HG02759 (cell line): Measurements from ENCODE around the gene CABP7.

ENCODE experiments used
- ATAC-seq: cut with Tn5 transposase; IDR thresholded peaks from one replicate; pipeline ENCODE4 v1.9.1; 2021; ENCODE audit warnings: mild to moderate bottlenecking, moderate library complexity; ENCODE audit not compliant: unreplicated experiment

Gene CABP7

DNA sequence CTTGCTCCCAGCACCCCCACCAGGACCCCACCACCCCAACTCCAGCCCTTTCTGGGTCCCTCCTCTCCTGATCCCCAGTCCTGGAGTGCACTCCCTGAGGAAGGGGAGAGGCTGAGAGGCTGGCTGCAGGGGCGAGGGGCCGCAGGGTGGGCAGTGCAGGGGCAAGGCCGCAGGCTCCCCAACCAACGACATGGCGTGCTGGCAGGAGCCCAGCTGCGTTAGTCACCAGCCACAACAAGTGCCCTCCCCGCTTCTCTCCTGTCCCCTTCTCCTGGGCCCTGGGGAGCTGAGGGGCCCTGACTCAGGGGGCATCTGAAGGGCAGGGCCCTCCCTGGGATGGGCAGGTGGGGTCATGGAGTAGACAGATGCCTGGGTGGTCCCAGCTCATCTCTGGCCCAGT lies 2.3 kb downstream of the CABP7 start:
- no peak for ATAC-seq

DNA sequence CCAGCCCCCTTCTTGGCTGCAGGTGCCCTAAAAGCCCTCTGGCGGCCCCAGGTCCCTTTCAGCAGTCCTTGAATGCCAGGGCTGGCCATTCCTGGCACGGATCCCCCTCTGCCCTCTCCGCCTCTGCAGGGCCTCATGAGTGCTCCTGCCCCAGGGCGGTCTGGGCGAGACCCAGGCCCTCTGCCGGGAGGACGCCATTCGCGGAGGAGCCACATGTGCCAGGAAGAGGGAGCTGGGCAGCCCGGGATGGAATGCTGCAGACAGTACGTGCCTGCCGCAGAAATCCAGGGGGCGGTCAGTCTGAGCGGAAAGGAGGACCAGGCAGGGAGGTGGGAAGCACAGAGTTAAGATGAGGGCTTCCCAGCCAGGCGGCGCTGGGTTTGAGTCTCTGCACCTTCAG lies 2.8 kb downstream of the CABP7 start:
- ATAC-seq: no peak

- ATAC-seq: no peak
Observed at GRCh38 chr22:29723766-29724165, 4.0 kb downstream of the CABP7 start.

DNA sequence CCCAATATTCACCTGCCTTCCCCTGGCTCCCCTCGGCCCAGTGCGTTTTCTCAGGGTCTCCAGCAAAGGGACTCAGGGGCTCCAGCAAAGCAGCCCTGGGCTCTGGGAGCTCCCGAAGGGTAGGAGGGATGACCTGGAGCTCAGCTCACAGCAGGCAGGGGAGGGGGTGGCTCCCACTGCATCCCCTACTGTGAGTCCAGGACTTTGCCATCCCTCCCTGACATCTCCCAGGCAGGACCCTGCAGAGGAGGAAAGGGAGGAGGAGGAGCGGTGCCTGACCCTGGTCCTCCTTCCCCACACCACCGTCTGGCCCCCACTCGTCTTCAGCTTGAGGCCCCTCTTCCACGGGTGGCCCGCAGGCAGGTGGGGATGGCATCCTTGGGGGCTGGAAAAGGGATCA lies 5.0 kb downstream of the CABP7 start:
- ATAC-seq: no peak

- no peak for ATAC-seq
Observed at GRCh38 chr22:29726106-29726505, 6.3 kb downstream of the CABP7 start.

DNA sequence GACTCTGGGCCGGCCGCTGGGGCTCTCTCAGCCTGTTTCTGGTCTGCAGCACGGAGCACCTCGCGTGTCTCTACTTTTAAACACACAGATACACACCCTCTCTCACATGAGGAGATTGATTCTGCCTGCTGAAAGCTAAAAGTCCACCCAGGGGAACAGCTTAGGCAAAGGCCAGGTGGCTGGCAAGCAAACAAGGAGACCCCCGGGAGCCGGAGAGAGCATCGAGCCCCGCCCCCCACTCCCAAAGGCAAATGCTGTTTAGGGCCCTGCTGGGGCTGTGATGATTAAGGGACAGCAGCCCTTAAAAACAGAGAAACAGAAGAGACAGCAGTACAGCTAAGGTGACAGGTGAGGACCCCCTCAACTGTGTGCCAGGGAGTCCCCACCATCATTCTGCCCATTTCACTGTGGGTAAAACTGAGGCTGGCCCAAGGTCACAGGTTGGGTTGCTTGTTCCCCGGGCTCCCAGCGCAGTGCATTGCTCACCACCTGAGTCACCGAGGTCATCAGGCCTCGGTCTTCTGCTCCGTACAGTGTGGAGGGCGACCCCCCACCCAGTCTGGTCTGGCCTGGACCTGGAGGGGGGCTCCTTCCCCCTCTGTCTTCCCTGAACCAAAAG lies 6.8 kb downstream of the CABP7 start:
- no peak for ATAC-seq

DNA sequence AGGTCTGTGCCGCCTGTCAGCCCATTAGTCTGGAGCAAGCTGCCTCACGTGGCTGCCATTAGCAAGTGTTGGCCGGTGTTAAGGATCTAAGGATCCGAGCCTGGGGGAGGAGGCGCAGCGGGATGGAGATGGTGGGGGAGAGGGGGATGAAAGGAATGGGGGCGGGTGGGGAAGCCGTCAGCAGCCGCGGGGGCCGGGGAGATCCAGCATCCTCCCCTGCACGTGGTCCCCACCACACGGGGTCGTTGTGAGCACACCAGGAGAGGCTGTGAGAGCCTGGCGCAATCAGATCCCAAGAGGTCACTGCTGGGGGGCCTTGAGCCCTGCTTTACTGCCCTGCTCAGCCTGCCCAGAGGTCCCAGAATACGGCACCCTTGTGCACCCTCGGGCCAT lies 7.3 kb downstream of the CABP7 start:
- no peak for ATAC-seq

GRCh38 chr22:29729161-29729560 lies 9.4 kb downstream of the CABP7 start:
- ATAC-seq: no peak

GRCh38 chr22:29731058-29731850 lies 11.5 kb downstream of the CABP7 start:
- ATAC-seq: no peak

DNA sequence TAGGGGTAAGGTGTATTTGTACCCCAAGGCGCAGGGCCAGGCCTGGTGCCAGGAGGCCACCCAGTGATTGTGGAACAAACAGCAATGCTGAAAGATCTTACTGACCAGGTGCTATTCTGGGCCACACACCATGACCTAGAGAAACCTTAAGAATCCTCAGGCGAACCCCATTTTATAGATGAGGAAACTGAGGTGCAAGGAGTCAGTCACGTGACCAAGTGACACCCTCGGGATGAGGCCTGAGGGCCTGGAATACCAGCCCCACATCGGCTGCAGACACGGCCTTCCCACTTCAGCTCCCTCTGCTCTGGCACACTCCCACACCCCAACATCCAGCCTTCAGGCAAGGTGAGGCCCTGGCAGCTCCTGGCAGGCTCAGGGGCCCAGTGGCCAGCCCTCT lies 13.1 kb downstream of the CABP7 start:
- ATAC-seq: no peak

DNA sequence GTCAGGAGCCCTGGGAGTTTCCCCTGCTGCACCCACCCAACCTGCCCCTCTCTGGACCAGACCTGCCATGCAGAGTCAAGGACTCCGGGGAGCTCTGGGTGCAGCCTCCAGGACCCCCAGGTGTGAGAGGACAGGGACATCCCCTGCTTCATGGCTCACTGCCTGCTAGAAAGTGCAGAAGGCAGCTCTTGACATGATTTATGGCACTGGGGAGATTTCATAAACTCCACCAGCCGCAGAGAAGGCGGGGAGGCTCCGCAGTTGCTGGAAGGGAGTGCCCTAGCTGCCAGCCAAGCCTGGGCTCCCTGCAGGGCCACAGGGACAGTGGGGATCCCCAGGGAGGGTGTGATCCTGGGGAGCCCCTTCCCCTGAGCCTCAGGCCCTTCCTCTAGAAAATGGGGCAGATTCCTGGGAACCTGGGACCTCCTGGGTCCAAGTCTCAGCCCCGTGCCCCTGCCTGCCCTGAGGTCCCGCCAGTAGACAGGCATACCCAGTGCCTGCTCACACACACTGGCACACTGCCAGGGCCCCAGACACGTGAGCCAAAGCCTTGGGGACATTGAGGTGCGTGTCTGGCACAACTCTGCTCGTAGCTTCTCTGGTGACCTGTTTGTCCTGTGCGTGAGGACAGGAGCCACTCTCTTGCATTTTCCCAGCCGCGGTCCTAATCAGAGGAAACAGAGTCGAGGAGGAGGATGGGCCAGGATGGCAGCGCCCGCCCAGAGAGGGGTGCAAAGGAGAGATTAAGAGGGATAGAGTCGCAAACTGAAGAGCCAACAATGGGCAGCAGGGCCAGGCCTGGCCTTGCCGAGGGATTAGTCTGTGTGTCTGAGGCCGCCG lies 13.8 kb downstream of the CABP7 start:
- no peak for ATAC-seq

DNA sequence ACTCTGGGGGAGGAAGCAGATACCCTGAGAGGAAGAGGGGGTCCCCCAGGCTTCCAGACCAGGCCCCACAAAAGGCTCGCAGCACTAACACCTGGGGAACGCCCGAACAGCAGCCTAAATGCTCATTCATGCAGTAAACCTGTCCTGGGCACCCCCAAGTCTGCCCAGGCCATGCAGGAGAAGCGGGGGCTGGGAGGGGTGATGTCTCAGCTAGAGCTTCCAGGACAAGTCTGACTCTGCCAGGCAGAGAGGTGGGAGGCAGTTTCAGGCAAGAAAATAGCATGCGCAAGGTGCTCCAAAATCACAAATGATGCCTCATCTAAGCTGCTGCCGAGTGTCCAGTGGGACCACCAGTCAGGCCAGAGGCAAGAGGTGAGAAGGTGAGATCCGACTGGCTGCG lies 14.6 kb downstream of the CABP7 start:
- ATAC-seq: no peak

DNA sequence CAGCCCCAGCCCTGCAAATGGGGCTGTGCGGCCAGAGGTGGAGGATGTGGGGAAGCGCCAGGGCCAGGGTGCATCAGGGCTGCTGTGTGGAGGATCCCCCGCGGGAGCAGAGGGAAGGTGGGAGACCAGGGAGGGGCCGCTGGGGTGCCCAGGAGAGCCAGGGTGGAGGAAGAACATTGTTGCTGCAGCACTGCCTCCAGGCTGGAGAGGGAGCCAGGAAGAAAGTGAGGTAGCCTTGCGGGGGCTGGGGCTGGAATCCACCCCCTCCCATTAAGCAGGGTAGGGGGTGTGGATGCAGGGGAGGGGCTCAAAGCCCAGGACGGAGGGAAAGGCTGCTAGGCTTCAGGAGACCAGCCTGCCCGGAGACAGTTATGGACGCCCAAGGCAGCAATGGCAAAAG lies 15.0 kb downstream of the CABP7 start:
- ATAC-seq: no peak

- ATAC-seq: no peak
Observed at GRCh38 chr22:29735416-29735815, 15.6 kb downstream of the CABP7 start.

DNA sequence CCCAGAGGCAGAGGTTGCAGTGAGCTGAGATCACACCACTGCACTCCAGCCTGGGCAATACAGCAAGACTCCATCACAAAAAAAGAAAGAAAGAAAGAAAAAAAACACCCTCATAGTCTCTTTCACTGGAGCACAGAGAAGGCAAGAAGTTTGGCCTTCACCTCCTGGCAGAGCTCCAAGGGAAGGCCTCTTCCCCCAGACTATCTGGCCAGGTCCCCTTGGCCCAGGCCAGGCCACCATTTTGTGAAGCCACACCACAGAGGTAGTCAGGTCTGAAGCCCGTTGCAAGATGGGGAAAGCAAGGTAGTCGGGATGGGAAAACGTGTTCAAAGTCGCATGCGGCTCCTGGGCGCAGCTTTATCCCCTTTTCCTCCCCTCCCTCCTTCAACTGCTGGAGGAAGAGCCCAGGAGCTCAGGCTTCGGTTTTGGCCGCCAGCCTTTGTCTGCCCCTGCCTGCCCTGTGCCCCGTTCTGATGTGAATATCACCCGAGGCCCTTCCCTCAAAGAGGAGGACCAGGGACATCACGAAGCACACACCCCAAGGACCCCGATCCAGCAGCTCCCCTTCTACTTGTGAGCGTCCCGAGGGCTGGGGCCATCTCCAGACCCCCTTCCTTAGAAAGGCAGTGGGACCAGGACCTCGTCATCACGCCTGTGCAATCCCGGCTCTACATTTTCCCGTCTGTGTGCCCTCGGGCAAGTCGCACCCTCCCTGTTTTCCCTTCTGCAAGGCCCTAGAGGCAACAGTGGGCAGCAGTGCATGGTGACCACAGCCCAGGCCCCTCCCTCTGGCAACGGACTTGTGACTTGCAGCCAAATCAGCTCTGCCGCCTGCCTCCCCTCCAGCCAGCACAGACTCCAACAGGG lies 17.7 kb downstream of the CABP7 start:
- ATAC-seq: no peak

DNA sequence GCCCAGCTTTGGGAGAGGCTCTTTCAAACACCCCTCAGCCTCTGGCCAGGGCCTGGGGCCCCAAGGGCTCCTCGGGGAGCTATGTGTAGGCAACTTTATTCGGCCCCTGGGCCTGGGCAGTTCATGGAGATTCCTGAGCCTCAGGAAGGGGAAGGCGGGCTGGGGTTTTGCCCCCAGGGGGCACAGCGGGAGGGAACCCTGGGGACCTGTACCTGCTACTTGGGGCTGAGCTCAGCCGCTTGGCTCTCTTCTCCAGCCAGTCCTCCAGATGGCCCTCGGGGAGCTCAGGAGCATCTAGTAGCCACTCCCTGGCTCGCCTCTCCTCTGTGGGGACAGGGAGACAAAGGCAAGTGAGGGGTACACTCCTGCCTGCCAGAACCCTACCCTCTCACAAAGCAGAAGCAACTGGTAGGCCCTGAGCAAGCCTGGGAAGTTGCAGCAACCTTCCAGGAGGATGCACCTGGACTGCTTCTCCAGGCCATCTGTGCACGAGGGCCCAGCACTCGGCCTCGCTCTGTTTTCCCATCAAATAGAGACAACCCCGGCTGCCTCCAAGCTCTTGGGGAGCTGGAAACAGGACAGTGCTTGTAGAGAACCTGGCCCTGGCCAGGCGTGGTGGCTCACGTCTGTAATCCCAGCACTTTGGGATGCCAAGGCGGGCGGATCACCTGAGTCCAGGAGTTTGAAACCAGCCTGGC lies 18.5 kb downstream of the CABP7 start:
- no peak for ATAC-seq

DNA sequence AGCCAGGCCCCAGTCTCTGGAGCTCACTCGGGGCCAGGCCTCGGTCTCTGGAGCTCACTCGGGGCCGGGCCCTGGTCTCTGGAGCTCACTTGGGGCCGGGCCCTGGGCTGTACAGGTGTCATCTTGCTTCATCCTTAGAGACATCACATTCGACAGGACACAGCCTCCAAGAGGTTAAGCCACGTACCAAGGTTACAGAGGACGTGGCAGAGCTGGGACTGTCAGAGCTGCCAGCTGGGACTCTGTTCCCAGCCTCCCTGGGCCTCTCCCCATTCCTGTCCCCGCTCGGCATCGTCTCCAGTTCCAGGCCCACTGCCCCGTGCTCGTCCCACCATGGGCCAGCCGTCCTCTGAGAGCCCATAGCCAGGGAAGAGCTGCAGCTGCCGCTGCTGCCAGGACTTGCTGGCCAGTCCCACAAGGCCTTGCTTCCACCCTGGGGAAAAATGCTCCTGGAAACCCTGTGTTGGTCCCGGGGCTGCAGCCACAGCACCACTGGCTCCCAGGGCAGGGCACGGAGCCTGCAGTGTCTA lies 19.6 kb downstream of the CABP7 start:
- ATAC-seq: no peak

DNA sequence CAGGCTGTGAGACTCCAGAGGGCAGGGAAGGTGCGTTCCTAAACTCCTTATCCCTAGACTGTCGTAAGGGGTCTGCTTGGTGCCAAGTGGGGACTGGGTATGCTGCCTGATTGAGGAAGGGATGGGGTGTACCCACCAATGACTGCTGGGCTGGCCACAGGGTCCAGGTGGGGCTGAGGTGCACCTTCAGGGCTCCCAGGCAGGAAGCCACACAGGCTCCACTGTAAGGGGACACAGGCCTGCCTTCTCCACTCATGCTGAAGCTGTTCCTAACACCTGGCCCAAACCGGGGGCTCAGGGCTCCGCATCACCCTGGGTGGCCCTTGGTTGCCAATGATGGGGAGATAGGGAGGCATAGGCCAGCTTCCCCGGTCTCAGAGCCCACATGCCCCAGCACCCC lies 20.4 kb downstream of the CABP7 start:
- no peak for ATAC-seq

DNA sequence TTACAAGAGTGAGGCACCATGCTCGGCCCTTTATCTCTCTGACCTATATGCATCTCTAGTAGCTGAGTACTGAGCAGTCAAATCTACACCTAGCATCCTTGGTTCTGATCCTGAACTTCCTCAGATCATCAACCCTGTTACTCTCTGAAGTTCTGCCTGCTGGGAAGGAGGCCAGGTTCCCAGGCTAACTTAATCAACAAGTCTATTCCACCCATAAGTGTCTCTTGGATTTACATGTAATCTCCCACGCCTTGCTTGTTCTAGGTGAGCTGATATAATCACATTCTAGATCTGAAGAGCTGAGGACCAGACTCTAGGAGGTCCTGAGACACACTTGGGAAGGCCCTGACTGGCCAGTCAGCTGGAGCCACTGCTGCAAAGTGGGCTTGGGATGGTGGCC lies 22.1 kb downstream of the CABP7 start:
- ATAC-seq: no peak

GRCh38 chr22:29742326-29742725 lies 22.5 kb downstream of the CABP7 start:
- no peak for ATAC-seq
